Heart right ventricle (tissue), 16 donors: ENCODE data around the gene B4GALT2. TPM values are rescaled to one million over a fixed set of nuclear protein-coding genes. Genes with fewer than 3 reads are reported as not detected.

Source experiments
- ATAC-seq, 8 donors: fragments of 200-7000 bp; cut with Tn5 transposase; one replicate each; pipeline ENCODE4 v1.9.1; 2020; ENCODE audit warnings: mild to moderate bottlenecking in 8 of 8, moderate library complexity in 8 of 8, moderate number of reproducible peaks in 1 of 8
- DNase-seq, 2 donors: peaks; one replicate each; pipeline ENCODE4 v3.0.0-alpha.2; 2020
- H3K27ac ChIP-seq, 10 donors: fragments of 200-600 bp; sonication (generic) in 2 of 10; one replicate each; pipeline versions ENCODE4 v1.5.0 to v1.8.0; 2020 to 2022; ENCODE audit warnings: mild to moderate bottlenecking in 3 of 10
- H3K27me3 ChIP-seq, 7 donors: fragments of 200-600 bp; one replicate each; pipeline ENCODE4 v1.8.0; 2021 to 2022; ENCODE audit warnings: mild to moderate bottlenecking in 2 of 7
- H3K36me3 ChIP-seq, 9 donors: fragments of 200-600 bp; sonication (generic) in 1 of 9; one replicate each; pipeline versions ENCODE4 v1.5.0 to v1.8.0; 2020 to 2022; ENCODE audit warnings: mild to moderate bottlenecking in 2 of 9
- H3K4me1 ChIP-seq, 9 donors: fragments of 200-600 bp; sonication (generic) in 1 of 9; one replicate each; pipeline versions ENCODE4 v1.5.0 to v1.8.0; 2020 to 2022; ENCODE audit warnings: mild to moderate bottlenecking in 4 of 9
- H3K4me3 ChIP-seq, 10 donors: fragments of 200-600 bp; sonication (generic) in 2 of 10; one replicate each; pipeline versions ENCODE4 v1.5.0 to v1.8.0; 2020 to 2022; ENCODE audit warnings: mild to moderate bottlenecking in 7 of 10, moderate library complexity in 2 of 10
- H3K9me3 ChIP-seq, 11 donors: fragments of 200-600 bp in 10 of 11; sonication (generic) in 2 of 11; one replicate each; pipeline versions ENCODE4 v1.5.0 to v1.8.0; 2013 to 2022; ENCODE audit warnings: mild to moderate bottlenecking in 2 of 11, control low read depth in 1 of 11, moderate library complexity in 1 of 11
- CTCF ChIP-seq, 9 donors: fragments of 200-600 bp; sonication (generic) in 2 of 9; IDR thresholded peaks; one replicate each; pipeline versions ENCODE4 v1.5.0 to v1.8.0; 2021 to 2022; ENCODE audit warnings: antibody characterized with exemption in 9 of 9, mild to moderate bottlenecking in 5 of 9, moderate library complexity in 1 of 9
- WGBS, 2 donors: extraction: QIAGEN DNeasy Blood & Tissue Kit; methylation state at CpG; one replicate each; pipeline ENCODE4 v1.1.7; 2013; ENCODE audit warnings: inconsistent platforms in 1 of 2; 5-methylcytosine and 5-hydroxymethylcytosine counted together
- intact Hi-C, 10 donors: fragments of 100-400 bp; cut with DNase I; formaldehyde crosslinking; loops; one replicate each; pipeline versions ENCODE4 v1.11.1 to v1.14.2; 2022
- polyA plus RNA-seq, 2 donors: library from polyadenylated mRNA; stranded (reverse); fragments of 200-250 nt; gene quantifications; one replicate each; pipeline ENCODE4 v1.2.3, GENCODE V29; 2013
- total RNA-seq, 10 donors: library from RNA; stranded (reverse); fragmentation: NEBNext Ultra II Directional in 3 of 10; extraction: Animal tissue kit (Norgen Biotek cat#: 25700) in 3 of 10; gene quantifications; one replicate each; pipeline versions ENCODE4 v1.2.1 to v1.2.4, GENCODE V29; 2021 to 2023
- donor health status: Arrhythmogenic right ventricular cardiomyopathy.
- donor health status: ischemic (EF 13 %, LVEDD 7.1; RV severe dilation, severe dysfunction).
- donor health status: healthy with polysubstance abuse.
- donor health status: DM: no; HTN: yes; CAD: no.
- donor health status: DM: no; HTN: no; CAD: no.
- donor health status: ischemic (EF 25% LVEDD 6.9; RV normal size, moderate dysfunction).
- donor health status: ischemic (EF 25% LVEDD 5.7; RV mildly dilated, moderate dysfunction).
- donor health status: healthy.
- donor health status: DM: yes; HTN: yes; CAD: no.
- donor health status: Ischemic cardiomyopathy.
- donor health status: ischemic (EF 35%, LVEDD 5.7; RV mildly dilated, moderate dysfunction).
- donor health status: nonischemic (EF 11% LVEDD 7.7; RV severe dilation, severe dysfunction).
- donor health status: DM: yes; HTN: yes; CAD: no.
- donor health status: PGD.
- donor health status: ischemic (EF 29% LVEDD 5.4; RV normal size, mild dysfunction).
- donor health status: nonischemic (EF 23%, LVEDD 6.1; RV moderate dilation, normal function).

Gene B4GALT2
- total and polyA plus RNA-seq, 12 donors, result 25.4 to 50.8 (median 38.6) TPM

GRCh38 chr1:43951021-43951985 is 27.7 kb upstream of the B4GALT2 start:
- peaks cover 0 to 36% (median 0%) of the 10 kb centered on the region in 9 donors for H3K36me3 ChIP-seq
- TF ChIP-seq CTCF (IDR thresholded peaks at IDR 0.05), result no peak
- no peak overlapping the region for H3K4me3 ChIP-seq
- no peak for DNase-seq
- no peaks in the 10 kb centered on the region for H3K27me3 ChIP-seq
- no peaks in the 10 kb centered on the region for H3K9me3 ChIP-seq
- intact Hi-C loops, result no loop called here
- H3K27ac ChIP-seq, result no peak overlapping the region
- H3K4me1 ChIP-seq, result peaks cover 16 to 77% (median 57%) of the 10 kb centered on the region in 9 donors
- no peak for ATAC-seq
- 91 to 92% methylated on average over 4 of the region's 4 CpGs for WGBS, 2 donors

- WGBS, 2 donors, result 67 to 76% methylated on average over 8 of the region's 8 CpGs
Measured at GRCh38 chr1:43952731-43953346, 26.2 kb upstream of the B4GALT2 start.

GRCh38 chr1:43953361-43953760 is 25.6 kb upstream of the B4GALT2 start:
- H3K27ac ChIP-seq, result no peak overlapping the region
- intact Hi-C loops, result no loop called here
- no peak for TF ChIP-seq CTCF (IDR thresholded peaks at IDR 0.05)
- DNase-seq (no peak), ATAC-seq (no peak)
- H3K36me3 ChIP-seq, result peaks cover 0 to 57% (median 16%) of the 10 kb centered on the region in 9 donors
- H3K4me3 ChIP-seq, result no peak overlapping the region
- H3K4me1 ChIP-seq, result peaks cover 12 to 63% (median 45%) of the 10 kb centered on the region in 9 donors
- H3K9me3 ChIP-seq, result no peaks in the 10 kb centered on the region
- no peaks in the 10 kb centered on the region for H3K27me3 ChIP-seq
- 74 to 76% methylated on average over 3 of the region's 3 CpGs for WGBS, 2 donors

More at GRCh38 chr1:43952731-43953346, 26.2 kb upstream of the B4GALT2 start:
- H3K27ac ChIP-seq, result no peak overlapping the region
- no peaks in the 10 kb centered on the region for H3K27me3 ChIP-seq
- no peak for ATAC-seq
- H3K4me3 ChIP-seq, result no peak overlapping the region
- intact Hi-C loops, result no loop called here
- no peaks in the 10 kb centered on the region for H3K9me3 ChIP-seq
- no peak for TF ChIP-seq CTCF (IDR thresholded peaks at IDR 0.05)
- DNase-seq, result no peak
- H3K4me1 ChIP-seq, result peaks cover 16 to 69% (median 51%) of the 10 kb centered on the region in 9 donors
- peaks cover 0 to 52% (median 11%) of the 10 kb centered on the region in 9 donors for H3K36me3 ChIP-seq

GRCh38 chr1:43954036-43954435 is 25.0 kb upstream of the B4GALT2 start:
- H3K4me3 ChIP-seq, result no peak overlapping the region
- no peak for TF ChIP-seq CTCF (IDR thresholded peaks at IDR 0.05)
- WGBS, 2 donors, result 86 to 91% methylated on average over 5 of the region's 5 CpGs
- peaks cover 0 to 63% (median 23%) of the 10 kb centered on the region in 9 donors for H3K36me3 ChIP-seq
- H3K9me3 ChIP-seq, result no peaks in the 10 kb centered on the region
- ATAC-seq (no peak), DNase-seq (no peak)
- no peaks in the 10 kb centered on the region for H3K27me3 ChIP-seq
- no peak overlapping the region for H3K27ac ChIP-seq
- peaks cover 5 to 57% (median 39%) of the 10 kb centered on the region in 9 donors for H3K4me1 ChIP-seq
- intact Hi-C loops, result no loop called here
